ENCODE data around the gene NFE2L2. TPM values are rescaled to one million over a fixed set of nuclear protein-coding genes. Genes with fewer than 3 reads are reported as not detected.
"Not testable (repeated sequence)": the region's sequence is repeated elsewhere in the genome, so short reads cannot be mapped to it uniquely, and the experiment has no call there.

NFE2L2 gene
- polyA plus RNA-seq, 3 donors = 133 to 151 (median 146) TPM

DNA sequence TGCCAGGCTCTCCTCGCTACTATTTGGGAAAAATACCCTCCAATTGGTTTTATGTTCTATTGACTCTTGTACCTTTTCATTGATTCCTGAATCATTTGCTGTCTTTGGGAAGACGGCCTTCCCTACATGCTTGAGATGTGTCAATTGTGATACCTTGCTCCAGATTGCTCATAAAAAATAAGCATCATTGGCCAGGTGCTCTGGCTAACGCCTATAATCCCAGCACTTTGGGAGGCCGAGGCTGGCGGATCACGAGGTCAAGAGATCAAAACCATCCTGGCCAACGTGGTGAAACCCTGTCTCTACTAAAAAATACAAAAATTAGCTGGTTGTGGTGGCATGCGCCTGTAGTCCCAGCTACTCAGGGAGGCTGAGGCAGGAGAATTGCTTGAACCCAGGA, 2.4 kb upstream of the NFE2L2 start:
- DNase-seq (ENCODE audit: extremely low read depth in 1 of 11, low read depth in 9 of 11, low spot score in 4 of 11) = not testable (repeated sequence)

DNA sequence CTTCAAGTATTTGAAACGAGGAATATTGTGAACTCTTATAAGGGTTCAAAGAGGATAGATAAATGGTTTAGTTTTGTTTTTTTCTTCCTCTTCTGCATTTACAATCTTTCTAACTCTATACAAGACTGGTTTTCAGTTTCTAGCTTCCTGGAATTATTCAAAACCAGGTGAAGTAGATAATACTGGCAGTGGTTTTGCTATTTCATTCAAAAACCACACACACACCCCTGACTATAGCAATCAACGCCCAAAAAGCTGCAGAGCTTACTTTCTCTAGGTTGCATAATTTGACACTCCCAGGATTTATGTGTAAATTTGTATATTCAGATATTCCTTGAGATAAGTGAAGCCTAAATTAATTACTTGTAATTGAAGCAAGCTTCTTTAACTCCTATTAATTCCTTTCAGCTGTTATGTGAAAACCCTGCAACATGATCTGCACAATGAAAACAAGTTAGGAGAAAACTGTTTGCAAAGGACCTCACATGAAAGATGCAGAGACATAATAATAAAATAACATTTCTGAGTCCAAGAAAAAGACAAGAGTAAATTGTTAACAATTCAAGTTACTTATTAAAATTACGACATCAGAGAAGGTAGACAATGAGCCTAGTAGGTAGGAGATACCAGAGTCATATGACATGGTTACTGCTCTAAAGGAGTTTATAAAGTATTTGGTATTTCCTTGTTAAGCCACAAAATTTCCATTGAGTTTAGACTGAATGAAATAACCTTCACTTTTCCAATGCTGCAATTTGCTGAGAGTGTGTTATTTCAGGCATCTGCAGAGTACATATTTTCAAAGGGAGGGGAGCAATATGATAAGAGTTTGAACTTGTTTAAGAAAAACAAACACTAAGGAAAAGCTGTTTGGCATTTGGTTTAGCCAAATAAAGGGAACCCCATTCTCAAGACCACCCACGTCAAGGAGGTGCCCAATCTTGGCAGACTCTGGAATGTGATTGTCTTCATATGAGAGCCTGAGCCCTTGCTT, 1.6 kb upstream of the NFE2L2 start:
- no peak for DNase-seq (ENCODE audit: extremely low read depth in 1 of 11, low read depth in 9 of 11, low spot score in 4 of 11)

DNA sequence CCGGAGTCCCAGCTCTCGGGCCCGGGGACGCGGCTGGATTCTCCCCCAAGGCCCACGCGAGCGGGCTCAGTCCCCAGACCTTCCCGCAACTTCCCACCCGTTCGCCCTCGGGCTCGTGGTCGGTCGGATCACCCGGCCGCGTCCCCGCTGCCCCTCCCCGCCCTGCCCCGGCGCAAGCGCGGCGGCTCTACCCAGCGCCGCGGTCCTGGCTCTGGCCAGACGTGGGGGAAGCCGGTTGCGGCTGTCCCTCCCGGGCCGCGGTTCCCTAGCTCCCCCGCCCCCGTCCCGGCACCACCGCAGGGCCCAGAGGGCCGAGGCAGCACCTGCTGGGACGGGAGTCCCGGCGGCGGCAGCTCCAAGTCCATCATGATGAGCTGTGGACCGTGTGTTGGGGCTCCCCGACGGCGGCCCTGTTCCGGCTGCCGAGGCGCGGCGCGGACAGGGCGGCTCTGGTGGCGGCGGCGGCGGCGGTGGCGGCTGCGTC, 276 bp downstream of the NFE2L2 start:
- DNase-seq (ENCODE audit: extremely low read depth in 1 of 11, low read depth in 9 of 11, low spot score in 4 of 11) = peak in 1 of 11 donors; percentile 49

DNA sequence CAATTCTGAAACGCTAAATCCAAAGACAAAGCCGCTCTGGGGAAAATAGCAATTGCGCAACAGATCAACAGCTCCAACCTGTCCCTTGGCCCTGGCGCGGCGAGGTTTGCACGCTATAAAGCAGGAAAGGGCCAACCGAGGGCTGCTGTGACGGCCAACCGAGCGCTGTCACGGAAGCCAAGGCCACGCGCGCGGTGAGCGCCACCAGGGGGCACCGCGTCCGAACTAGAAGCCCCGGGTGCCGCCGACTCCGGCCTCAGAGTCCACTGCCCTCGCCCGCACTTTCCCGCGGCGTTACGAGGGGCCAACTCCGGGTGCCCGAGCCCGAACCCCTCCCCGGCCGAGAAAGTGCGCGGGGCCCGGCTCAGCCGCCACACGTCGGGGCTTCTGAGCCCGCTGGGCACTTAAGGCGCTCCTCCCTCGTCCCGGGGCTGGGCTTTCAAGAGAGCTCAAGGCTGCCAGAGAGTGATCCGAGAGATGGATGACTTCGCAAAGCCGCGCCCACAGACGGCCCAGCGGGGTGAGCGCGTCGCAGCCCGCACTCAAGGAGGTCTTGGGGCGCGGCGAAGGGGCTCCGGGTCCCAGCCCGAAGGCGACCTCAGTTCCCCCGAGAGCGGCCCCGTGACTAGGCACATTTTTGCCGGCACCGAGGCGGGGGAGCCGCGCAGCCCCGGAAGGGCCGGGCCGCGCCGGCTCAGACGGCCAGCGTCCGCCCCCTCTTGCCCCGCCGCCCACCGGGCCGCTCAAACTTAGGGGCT, 897 bp downstream of the NFE2L2 start:
- peak; percentile 93 to 99 (median 97) for DNase-seq (ENCODE audit: extremely low read depth in 1 of 11, low read depth in 9 of 11, low spot score in 4 of 11)

DNA sequence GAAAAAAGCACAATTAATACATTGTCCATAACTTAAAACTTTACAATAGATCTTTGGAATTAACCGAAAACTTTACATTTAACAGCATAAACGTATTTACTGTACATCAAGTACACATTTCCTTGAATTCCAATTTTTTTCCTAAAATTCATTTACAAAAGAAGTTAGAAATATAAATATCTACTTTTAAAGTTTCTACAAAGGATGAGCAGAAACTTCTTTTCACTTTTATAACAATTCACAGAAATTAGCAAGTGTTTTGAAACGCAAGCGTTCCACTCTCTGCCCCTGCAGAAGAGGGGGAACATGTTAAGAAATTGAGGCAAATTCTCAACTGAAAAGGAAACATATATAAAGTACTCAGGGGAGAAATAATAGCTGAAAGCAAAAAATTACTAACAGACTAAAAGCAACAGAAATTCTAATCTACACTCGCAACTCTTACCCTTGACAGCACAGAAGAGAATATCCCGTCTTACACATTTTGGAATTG, 1.5 kb downstream of the NFE2L2 start:
- DNase-seq (ENCODE audit: extremely low read depth in 1 of 11, low read depth in 9 of 11, low spot score in 4 of 11) = no peak

DNA sequence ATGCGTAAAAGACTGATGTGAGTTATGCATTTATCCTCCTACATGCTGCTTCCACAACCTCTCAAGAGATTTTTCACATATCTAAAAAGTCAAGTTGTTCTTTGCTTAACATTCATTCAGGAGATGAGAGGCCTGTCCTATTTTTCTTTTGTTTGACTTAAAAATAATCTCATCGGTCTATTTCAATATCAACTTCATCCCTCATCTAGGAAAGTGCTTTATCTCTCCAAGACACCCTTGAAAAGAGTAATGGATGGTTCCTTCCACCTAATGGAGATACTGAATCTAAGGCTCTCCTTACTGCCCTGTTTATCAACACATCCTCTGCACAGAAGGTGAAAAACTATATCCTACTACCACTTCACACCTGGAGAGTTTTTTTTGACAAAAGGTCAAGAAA, 2.4 kb downstream of the NFE2L2 start:
- DNase-seq (ENCODE audit: extremely low read depth in 1 of 11, low read depth in 9 of 11, low spot score in 4 of 11) = no peak

DNA sequence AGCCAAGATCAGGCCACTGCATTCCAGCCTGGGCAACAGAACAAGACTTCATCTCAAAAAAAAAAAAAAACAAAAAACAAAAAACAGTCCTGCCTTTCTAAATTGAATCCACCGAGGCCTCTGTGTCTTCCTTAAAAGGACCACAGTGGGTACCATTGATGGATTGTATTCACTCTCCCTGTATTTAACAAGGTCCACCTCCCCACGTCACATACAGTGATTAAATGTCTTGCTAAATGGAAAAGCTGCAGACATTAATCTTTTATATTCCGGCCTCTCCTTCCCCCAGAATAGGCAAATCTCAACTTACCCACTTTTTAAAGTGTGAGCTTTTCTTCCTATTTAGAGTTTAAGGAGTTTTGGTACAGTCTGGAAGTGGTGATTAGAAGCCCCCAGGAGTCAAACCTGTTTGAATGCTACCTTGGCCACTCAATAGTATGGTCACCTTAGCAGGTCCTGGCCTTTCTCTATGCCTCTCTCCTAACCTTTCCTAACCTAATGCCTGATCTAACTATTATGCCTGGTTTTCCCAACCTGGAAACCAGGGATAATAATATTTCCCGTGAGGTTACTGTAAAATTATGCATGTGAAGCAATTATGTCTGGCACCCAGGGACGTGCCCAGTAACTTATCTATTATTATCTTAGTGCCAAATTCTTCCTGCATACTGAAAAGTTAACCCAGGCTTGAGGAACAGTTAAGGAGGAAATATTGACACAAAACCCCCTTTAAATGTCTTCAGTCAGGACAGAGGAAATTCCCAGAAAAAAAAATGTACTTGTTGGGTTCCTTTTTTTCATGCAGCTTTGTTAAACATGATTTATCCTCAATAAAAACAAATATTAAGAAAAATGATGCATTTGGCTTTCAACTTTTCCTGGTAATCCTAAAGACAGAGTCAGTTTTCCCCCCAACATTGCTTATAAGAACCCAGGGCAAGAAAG, 3.1 kb downstream of the NFE2L2 start:
- DNase-seq (ENCODE audit: extremely low read depth in 1 of 11, low read depth in 9 of 11, low spot score in 4 of 11) = no peak

DNA sequence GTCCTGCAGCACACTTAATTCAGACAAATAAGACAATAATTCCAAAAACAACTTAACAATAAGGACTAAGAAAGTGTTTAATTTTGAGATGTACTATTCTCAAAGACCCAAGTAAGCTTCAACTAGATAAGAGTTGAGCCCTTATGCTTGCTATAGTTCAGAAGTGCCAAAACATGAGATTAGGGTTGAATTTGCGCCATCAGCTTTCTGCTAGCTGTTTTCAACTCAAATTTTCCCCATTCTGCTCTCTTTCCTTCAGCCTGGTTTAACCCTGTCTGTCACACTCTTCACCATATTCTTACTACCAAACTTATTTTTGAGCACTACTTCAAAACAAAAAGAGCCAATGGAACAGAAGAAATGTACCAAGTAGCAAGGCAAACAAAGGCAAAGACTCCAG, 4.1 kb downstream of the NFE2L2 start:
- no peak for DNase-seq (ENCODE audit: extremely low read depth in 1 of 11, low read depth in 9 of 11, low spot score in 4 of 11)

DNA sequence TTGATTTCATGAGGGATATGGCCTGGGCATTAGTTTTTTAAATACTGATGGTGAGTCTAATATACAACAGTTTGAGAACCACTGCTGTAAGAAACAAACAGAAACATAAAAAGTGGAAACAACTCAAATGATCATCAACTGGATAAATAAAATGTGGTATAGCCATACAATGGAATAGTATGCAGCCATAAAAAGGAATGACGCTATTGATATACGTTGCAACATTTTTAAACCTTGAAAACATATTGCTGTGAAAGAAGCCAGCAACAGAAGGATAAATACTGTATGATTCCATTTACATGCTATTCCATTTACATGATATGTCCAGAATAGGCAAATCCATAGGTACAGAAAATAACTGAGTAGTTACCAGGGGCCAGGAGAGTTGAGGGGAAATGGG, 6.5 kb downstream of the NFE2L2 start:
- no peak for DNase-seq (ENCODE audit: extremely low read depth in 1 of 11, low read depth in 9 of 11, low spot score in 4 of 11)

DNA sequence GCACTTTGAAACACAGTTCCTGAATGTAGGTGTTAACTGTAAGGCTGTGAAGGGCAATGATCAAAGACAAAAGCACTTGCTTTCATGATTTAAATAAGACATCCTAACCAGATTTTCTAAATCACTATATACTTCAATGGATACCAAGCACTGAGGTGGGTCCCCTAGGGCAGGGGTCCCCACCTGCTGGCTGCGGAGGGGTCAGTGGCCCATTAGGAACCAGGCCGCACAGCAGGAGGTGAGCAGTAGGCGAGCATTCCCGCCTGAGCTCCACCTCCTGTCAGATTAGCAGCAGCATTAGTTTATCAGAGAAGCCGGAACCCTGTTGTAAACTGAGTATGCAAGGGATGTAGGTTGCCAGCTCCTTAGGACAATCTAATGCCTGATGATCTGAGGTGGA, 7.1 kb downstream of the NFE2L2 start:
- DNase-seq (ENCODE audit: extremely low read depth in 1 of 11, low read depth in 9 of 11, low spot score in 4 of 11) = no peak

DNA sequence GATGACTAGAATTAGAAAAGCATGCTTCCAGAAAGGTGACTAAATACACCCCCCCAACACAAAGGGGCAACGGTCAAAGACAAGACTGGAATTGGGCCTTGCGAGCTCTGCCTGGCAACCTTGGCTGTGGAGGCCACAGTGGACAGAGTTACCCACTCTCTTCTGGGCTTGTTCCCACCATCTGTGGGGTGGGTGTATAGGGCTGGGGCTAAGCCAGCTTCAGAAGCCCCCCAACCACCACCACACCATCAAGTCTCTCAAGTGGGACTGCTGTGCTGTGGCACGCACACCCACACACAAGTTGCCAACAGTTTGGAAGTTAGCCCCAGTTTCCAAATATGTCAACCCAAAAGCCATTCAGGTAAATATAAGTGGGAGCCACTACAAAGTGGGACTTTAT, 7.8 kb downstream of the NFE2L2 start:
- no peak for DNase-seq (ENCODE audit: extremely low read depth in 1 of 11, low read depth in 9 of 11, low spot score in 4 of 11)

DNA sequence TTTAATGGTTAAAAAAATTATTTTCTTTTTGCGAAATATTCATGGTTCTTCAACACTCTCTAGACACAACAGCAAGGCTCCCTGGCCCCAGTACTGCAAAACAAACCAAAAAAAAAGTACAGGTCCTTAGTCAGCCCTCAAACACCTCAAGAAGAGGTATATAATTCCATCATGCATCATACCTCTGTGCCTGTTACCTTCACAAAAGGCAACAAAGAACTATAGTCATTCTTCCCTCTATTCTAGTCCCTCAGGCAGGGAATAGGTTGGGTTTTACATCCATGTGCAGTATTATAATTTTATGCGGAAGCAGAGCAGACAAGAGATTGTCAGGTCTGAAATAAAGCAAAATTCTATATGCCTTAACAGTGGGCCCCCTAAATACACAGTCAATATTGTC, 8.5 kb downstream of the NFE2L2 start:
- DNase-seq (ENCODE audit: extremely low read depth in 1 of 11, low read depth in 9 of 11, low spot score in 4 of 11) = no peak

DNA sequence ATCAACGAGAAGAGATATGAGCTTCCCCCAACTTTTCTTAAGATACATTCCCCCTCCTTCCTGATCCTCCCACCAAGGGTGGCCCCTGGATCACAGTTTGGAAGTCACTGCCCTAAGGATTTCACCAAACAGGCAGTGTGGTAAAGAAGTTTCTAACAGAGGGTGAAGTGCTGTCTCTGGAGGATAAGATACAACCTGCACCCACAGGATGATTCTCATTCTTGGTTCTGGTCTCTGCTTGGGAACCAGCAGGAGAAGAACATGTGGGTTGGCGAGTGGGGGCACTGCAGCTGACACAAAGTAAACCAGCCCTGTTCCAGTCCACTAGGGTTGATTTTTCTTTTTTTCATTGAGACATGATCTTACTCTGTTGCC, 9.3 kb downstream of the NFE2L2 start:
- DNase-seq (ENCODE audit: extremely low read depth in 1 of 11, low read depth in 9 of 11, low spot score in 4 of 11) = no peak

DNA sequence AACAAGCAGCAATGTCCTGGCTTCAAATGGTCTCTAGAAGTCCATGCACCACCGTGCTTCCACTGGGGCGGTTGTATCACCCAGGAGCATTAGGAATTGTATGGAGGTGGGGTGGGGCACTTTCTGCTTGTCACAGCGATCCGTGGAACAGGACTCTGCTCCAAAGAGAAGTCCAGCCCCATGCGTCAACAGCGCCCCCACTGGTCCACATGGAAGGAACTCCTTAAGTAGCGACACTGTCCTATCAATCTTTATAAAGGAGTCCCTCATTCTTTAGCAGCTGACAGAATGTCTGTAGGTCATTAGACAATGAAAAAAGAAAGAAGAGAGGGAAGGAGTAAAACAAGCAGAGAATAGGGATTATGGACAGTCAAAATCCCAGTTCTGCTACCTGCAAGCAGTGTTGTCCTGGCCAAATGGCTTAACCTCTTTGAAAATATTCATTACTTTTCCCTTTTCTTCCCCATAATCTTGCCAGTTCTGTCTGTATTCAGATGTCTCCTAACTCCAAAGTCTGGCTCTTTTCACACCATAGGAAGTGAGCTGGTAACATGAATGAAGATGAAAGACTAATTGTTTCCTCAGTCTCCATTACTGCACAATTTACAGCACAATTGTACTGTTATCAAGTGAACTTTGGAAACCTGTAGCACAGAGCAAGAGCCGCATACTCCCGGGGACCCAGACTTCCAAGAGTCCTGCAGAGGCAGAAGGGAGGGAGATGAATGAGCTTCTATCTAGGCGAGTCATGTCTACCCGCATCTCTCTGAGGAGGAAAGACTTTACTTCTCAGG, 9.9 kb downstream of the NFE2L2 start:
- no peak for DNase-seq (ENCODE audit: extremely low read depth in 1 of 11, low read depth in 9 of 11, low spot score in 4 of 11)

DNA sequence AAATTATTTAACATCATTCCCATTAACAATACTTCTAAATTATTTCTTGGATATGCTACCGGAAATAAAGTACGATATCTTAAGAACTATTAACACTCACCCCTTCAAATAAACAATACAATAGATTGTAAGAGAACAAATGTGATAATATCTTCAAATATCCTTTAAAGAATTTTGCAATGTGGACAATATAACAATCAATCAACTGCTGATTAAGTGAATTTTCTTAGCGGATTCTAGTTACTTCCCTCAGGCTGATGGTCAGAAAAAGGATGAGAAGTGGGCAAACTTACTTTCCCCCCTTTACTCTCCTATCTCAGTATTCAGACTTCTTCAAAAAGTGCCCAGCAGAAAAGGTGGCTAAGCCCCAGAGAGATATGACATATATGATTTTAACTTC, 10.8 kb downstream of the NFE2L2 start:
- no peak for DNase-seq (ENCODE audit: extremely low read depth in 1 of 11, low read depth in 9 of 11, low spot score in 4 of 11)

DNA sequence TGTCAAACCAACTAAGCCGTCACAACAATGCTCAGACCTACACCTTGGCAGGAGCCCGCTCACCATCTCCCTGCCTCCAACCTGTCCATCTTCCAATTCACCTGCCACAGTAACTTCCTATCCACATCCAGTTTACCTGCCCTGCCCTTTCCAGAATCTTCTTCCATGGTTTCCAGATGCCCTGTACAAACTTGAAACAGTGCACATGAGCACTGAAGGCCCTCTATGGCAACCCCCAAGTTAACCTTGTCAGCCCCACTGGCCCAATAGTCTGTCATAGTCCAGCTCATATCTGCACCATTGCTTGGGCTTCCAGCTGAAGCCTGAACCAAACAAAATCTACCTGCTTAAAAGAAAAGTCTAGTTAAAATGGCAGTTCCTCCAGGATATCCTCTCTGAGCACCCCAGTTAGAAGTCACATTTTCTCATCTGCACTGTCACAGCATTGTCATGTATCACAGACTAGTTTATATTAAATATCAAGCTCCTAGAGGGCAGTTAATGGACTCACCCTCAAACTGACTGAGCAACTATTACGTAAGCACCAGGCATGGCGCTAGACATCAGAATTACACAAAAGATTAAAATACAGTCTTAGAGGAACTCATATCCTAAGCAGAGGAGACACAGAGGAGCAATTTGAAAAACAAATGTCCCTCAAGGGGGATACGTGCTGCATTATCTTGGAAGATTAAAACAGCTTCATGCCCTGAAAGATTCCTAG, 11.6 kb downstream of the NFE2L2 start:
- DNase-seq (ENCODE audit: extremely low read depth in 1 of 11, low read depth in 9 of 11, low spot score in 4 of 11) = no peak

DNA sequence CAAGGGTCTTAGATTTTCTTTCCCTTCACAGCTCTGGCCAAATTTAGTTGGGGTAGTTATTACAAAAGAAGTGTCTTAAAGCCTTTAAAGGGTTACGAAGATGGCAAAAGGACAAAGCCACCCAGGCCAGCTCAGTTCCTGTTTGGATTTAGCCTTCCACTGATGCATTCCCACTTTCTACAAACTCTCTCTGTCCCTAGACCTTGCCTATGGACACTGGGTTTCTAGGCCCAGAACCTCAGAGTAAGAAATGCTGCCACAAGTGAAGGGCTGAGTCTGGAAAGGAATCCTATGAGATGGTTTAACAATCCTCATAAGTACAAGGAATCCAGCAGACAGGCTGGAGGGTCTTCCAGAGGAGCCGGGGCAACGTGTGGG, 13.4 kb downstream of the NFE2L2 start:
- DNase-seq (ENCODE audit: extremely low read depth in 1 of 11, low read depth in 9 of 11, low spot score in 4 of 11) = no peak

DNA sequence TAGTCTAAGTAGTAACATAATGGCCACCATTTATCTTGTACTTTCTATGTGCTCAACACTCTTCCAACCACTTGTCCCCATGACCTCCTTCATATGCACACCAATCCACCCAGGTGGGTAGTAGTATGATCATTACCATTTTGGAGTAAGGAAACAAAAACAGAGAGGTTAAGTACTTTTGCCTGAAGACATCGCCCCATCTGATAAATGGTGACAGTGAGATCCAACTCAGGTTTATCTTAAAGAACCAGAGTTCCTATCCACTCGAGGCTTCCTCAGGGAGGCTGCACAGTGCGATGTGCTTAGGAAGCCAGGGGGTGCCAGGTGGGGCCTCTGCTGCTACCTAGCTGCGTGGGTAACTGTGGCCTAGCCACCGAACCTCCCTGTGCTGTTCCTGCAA, 14.1 kb downstream of the NFE2L2 start:
- DNase-seq (ENCODE audit: extremely low read depth in 1 of 11, low read depth in 9 of 11, low spot score in 4 of 11) = no peak
